ENCODE data around the gene SLC25A18. TPM values are rescaled to one million over a fixed set of nuclear protein-coding genes. Genes with fewer than 3 reads are reported as not detected.

Gene SLC25A18
- total RNA-seq, 1 experiment from 2014 or later, result 0.35 TPM

DNA sequence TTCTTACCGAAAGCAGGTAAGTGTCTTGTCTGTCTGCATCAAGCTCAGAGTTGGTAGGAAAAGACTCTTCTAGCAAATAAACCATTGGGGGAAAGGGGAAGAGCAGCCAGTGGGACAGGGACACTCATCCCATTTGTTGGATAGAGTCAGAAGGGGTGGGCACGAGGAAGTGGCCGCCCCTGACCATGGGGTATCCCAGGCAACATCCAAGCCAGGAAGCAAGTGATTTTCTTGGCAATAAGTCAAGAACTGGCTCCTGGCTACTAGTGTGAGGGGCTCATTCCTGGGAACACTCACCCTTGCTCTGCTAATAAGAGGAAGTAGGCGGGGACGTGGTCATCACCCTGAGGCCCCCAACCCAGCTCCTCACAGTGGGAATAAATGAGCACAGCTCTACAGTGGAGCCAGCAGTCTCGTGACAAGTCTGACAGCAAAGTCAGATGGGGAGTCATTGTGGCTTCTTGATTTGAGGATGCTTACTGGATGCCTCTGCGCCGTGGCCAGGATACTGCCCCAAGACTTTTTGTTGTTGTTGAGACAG is 6.7 kb downstream of the SLC25A18 start:
- POLR2A ChIA-PET, result interaction anchor here (0.7 to 2.7 kb wide), 6 partner anchors 11 to 221 kb away, joined by 3 to 14 read pairs (median 4); partner anchors contain the start of gene ATP6V1E1
- no peaks in the 10 kb centered on the region for H3K27me3 Mint-ChIP-seq (ENCODE audit: insufficient read depth, unreplicated experiment)

DNA sequence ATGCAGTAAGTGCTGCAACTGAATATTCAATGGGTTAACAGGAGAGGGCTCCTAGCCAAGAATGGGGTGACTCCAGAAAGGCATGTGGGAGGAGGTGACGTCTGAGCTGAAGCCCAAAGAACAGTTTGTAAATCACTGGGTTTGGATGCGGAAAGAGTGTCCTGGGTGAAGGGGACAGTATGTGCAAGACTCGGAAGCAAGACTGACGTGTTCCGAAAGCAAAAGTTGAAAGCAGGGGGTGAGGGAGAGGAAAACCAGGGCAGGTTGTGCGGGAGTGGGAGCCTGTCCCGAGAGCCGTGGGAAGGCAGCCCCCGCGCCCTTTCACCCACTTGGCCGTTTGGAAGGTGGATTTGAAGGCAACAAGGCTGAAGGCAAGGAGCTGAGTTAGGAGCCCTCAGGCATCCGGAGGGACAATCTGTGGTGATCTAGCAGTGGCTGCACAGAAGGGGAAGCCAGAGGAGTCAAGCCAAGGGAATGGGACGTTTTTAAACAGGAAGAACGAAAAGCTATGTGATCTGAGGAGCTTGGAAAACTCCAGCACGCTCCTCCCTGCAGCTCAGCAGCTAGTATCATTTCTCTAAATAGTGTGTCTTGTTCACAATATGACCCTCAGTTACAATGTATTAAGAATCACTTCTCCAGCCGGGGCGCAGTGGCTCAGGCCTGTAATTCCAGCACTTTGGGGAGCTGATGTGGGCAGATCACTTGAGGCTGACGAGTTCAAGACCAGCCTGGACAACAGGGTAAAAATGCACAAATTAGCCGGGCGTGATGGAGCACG is 7.7 kb downstream of the SLC25A18 start:
- intact Hi-C loops (cut with micrococcal nuclease), result no loop called here
- Mint-ChIP-seq H3K36me3 (ENCODE audit: insufficient read depth, unreplicated experiment) (no peaks in the 10 kb centered on the region), H3K9me3 (ENCODE audit: unreplicated experiment) (no peaks in the 10 kb centered on the region), H3K27ac (ENCODE audit: low read depth, unreplicated experiment) (peak overlapping the region; percentile 89), H3K4me3 (ENCODE audit: unreplicated experiment) (peak overlapping the region; percentile 67), H3K4me1 (ENCODE audit: insufficient read depth, unreplicated experiment) (peaks cover 35% of the 10 kb centered on the region), H3K27me3 (ENCODE audit: insufficient read depth, unreplicated experiment) (no peaks in the 10 kb centered on the region)
- ChIA-PET CTCF (interaction anchor here (0.5 to 4.8 kb wide), 5 partner anchors 12 to 63 kb away, joined by 3 to 33 read pairs (median 3); no protein-coding TSS in a partner anchor), POLR2A (interaction anchor here (0.6 to 2.7 kb wide), 16 partner anchors 9 to 1437 kb away, joined by 3 to 14 read pairs (median 4); partner anchors contain the start of gene ATP6V1E1)
- TSS peak; percentile 83 for BruUV-seq (replicated peaks)
- TF ChIP-seq, protein P1, sequence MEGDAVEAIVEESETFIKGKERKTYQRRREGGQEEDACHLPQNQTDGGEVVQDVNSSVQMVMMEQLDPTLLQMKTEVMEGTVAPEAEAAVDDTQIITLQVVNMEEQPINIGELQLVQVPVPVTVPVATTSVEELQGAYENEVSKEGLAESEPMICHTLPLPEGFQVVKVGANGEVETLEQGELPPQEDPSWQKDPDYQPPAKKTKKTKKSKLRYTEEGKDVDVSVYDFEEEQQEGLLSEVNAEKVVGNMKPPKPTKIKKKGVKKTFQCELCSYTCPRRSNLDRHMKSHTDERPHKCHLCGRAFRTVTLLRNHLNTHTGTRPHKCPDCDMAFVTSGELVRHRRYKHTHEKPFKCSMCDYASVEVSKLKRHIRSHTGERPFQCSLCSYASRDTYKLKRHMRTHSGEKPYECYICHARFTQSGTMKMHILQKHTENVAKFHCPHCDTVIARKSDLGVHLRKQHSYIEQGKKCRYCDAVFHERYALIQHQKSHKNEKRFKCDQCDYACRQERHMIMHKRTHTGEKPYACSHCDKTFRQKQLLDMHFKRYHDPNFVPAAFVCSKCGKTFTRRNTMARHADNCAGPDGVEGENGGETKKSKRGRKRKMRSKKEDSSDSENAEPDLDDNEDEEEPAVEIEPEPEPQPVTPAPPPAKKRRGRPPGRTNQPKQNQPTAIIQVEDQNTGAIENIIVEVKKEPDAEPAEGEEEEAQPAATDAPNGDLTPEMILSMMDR (IDR thresholded peaks at IDR 0.05; ENCODE audit: unreplicated experiment), result no peak
- peak; percentile 98 for DNase-seq (ENCODE audit: unreplicated experiment)

More for the DNA sequence above, 6.7 kb downstream of the SLC25A18 start:
- H3K27ac Mint-ChIP-seq (ENCODE audit: low read depth, unreplicated experiment), result peak overlapping the region; percentile 89
- TF ChIP-seq, protein P1 (IDR thresholded peaks at IDR 0.05; ENCODE audit: unreplicated experiment), result no peak
- no peak overlapping the region for H3K4me3 Mint-ChIP-seq (ENCODE audit: unreplicated experiment)
- intact Hi-C loops (cut with micrococcal nuclease), result no loop called here
- DNase-seq (ENCODE audit: unreplicated experiment), result peak; percentile 71
- no peaks in the 10 kb centered on the region for H3K9me3 Mint-ChIP-seq (ENCODE audit: unreplicated experiment)
- H3K36me3 Mint-ChIP-seq (ENCODE audit: insufficient read depth, unreplicated experiment), result no peaks in the 10 kb centered on the region
- CTCF ChIA-PET, result interaction anchor here (0.6 to 4.8 kb wide), 5 partner anchors 8 to 64 kb away, joined by 3 to 33 read pairs (median 5); no protein-coding TSS in a partner anchor
- H3K4me1 Mint-ChIP-seq (ENCODE audit: insufficient read depth, unreplicated experiment), result peaks cover 28% of the 10 kb centered on the region
- TSS peak; percentile 58 for BruUV-seq (replicated peaks)

DNA sequence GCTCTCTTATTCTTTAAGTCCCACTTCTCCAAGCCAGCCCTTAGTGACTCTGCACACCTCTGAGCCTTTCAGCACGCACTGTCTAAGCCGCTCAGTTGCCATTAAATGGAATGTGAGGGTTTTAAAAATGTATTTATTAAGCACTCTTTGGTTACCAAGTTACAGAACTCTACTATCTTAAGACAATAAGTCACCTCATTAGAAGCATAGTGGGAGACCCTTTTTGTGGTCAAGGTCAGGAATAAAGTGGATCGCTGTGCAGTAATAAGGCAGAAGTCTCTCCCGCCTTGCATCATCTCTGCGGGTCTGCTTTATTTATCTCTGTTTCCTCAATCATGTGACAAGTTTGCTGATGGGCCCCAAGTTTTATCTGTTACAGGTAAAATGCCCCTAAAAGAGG is 11.9 kb downstream of the SLC25A18 start:
- POLR2A ChIA-PET, result interaction anchor here (1.4 kb wide), 1 partner anchor 16 kb away, joined by 3 read pairs; no protein-coding TSS in a partner anchor
- intact Hi-C loops (cut with micrococcal nuclease), result no loop called here
- no TSS peak for BruUV-seq (replicated peaks)
- Mint-ChIP-seq H3K4me3 (ENCODE audit: unreplicated experiment) (no peak overlapping the region), H3K4me1 (ENCODE audit: insufficient read depth, unreplicated experiment) (peaks cover 25% of the 10 kb centered on the region), H3K36me3 (ENCODE audit: insufficient read depth, unreplicated experiment) (no peaks in the 10 kb centered on the region), H3K27me3 (ENCODE audit: insufficient read depth, unreplicated experiment) (no peaks in the 10 kb centered on the region), H3K9me3 (ENCODE audit: unreplicated experiment) (no peaks in the 10 kb centered on the region), H3K27ac (ENCODE audit: low read depth, unreplicated experiment) (peak overlapping the region; percentile 94)
- DNase-seq (ENCODE audit: unreplicated experiment), result no peak
- TF ChIP-seq, protein P1 (IDR thresholded peaks at IDR 0.05; ENCODE audit: unreplicated experiment), result no peak
- CTCF ChIA-PET, result interaction anchor here (0.6 kb wide), 1 partner anchor 441 kb away, joined by 3 read pairs; no protein-coding TSS in a partner anchor

DNA sequence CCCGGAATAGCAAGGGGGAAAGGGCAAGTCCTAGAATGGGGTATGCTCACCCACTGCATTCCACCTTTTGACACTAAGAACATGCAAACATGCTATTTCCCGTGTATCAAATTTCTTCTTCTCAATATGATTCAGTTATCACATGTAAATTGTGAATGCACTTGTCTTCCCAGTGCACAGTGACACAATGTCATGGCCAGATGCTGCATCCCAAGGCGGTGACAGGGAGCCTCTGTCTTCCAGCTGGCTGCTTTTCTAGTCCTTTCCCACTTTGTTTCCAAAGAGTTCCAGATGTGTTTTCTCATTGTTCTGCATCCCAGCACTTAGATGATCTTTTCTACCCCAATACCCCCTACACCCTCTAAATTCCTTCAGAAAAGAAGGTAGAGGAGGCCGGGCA is 12.4 kb downstream of the SLC25A18 start:
- BruUV-seq (replicated peaks), result no TSS peak
- DNase-seq (ENCODE audit: unreplicated experiment), result no peak
- H3K27me3 Mint-ChIP-seq (ENCODE audit: insufficient read depth, unreplicated experiment), result no peaks in the 10 kb centered on the region
- no peak overlapping the region for H3K4me3 Mint-ChIP-seq (ENCODE audit: unreplicated experiment)
- POLR2A ChIA-PET, result interaction anchor here (0.7 to 1.8 kb wide), 10 partner anchors 11 to 66 kb away, joined by 3 to 11 read pairs (median 4); partner anchors contain the start of gene BCL2L13
- H3K9me3 Mint-ChIP-seq (ENCODE audit: unreplicated experiment), result no peaks in the 10 kb centered on the region
- CTCF ChIA-PET, result interaction anchor here (1.9 kb wide), 1 partner anchor 17 kb away, joined by 10 read pairs; no protein-coding TSS in a partner anchor
- H3K27ac Mint-ChIP-seq (ENCODE audit: low read depth, unreplicated experiment), result peak overlapping the region; percentile 94
- intact Hi-C loops (cut with micrococcal nuclease), result loop anchor here (2.0 kb wide), 1 partner anchor 63 kb away; the partner anchor contains the start of gene BCL2L13
- H3K36me3 Mint-ChIP-seq (ENCODE audit: insufficient read depth, unreplicated experiment), result no peaks in the 10 kb centered on the region
- TF ChIP-seq, protein P1 (IDR thresholded peaks at IDR 0.05; ENCODE audit: unreplicated experiment), result no peak
- H3K4me1 Mint-ChIP-seq (ENCODE audit: insufficient read depth, unreplicated experiment), result peaks cover 23% of the 10 kb centered on the region
